H9 (cell line): ENCODE results near the gene PRDM2. TPM values are rescaled to one million over a fixed set of nuclear protein-coding genes. Genes with fewer than 3 reads are reported as not detected.

Experiments used
- DNase-seq: peaks from one replicate; pipeline ENCODE4 v3.0.0-alpha.2; 2017
- H2AFZ ChIP-seq: one replicate; pipeline ENCODE4 v1.6.1; 2013; ENCODE audit warnings: mild to moderate bottlenecking, low read length, control low read depth, moderate library complexity
- H2AK5ac ChIP-seq: 2 replicates; pipeline ENCODE4 v1.6.1; 2013; ENCODE audit warnings: low read length, control low read depth, mixed read lengths; ENCODE audit not compliant: insufficient read length
- H2BK120ac ChIP-seq: one replicate; pipeline ENCODE4 v1.6.1; 2013; ENCODE audit warnings: low read depth, mild to moderate bottlenecking, low read length, control low read depth, inconsistent platforms; ENCODE audit not compliant: poor library complexity, severe bottlenecking
- H2BK12ac ChIP-seq: 2 replicates; pipeline ENCODE4 v1.6.1; 2013; ENCODE audit warnings: low read length, control low read depth, mixed read lengths, low read depth; ENCODE audit not compliant: insufficient read length
- H2BK15ac ChIP-seq: 2 replicates; pipeline ENCODE4 v1.6.1; 2013; ENCODE audit warnings: low read depth, low read length, control low read depth
- H2BK20ac ChIP-seq: one replicate; pipeline ENCODE4 v1.6.1; 2013; ENCODE audit warnings: low read depth, mild to moderate bottlenecking, low read length, control low read depth, inconsistent platforms; ENCODE audit not compliant: poor library complexity, severe bottlenecking
- H2BK5ac ChIP-seq: 2 replicates; pipeline ENCODE4 v1.6.1; 2013; ENCODE audit warnings: low read length, control low read depth, mixed read lengths; ENCODE audit not compliant: insufficient read length
- H3K14ac ChIP-seq: 2 replicates; pipeline ENCODE4 v1.6.1; 2013; ENCODE audit warnings: low read length, control low read depth; ENCODE audit not compliant: insufficient read depth
- H3K18ac ChIP-seq: 2 replicates; pipeline ENCODE4 v1.6.1; 2013; ENCODE audit warnings: low read depth, mild to moderate bottlenecking, mixed read lengths, low read length, control low read depth; ENCODE audit not compliant: insufficient read length
- H3K23ac ChIP-seq: 2 replicates; pipeline ENCODE4 v1.6.1; 2013; ENCODE audit warnings: low read length, control low read depth, mixed read lengths, low read depth; ENCODE audit not compliant: insufficient read length
- H3K23me2 ChIP-seq: 2 replicates; pipeline ENCODE4 v1.6.1; 2013; ENCODE audit warnings: low read depth, mild to moderate bottlenecking, mixed read lengths, low read length, control low read depth; ENCODE audit not compliant: insufficient read length, poor library complexity, severe bottlenecking
- H3K27ac ChIP-seq: 2 replicates; pipeline ENCODE4 v1.5.1; 2013; ENCODE audit warnings: low read length, control low read depth, mixed read lengths, low read depth; ENCODE audit not compliant: insufficient read length
- H3K27me3 ChIP-seq: 2 replicates; pipeline ENCODE4 v1.6.1; 2013; ENCODE audit warnings: low read length, control low read depth, inconsistent platforms; ENCODE audit not compliant: insufficient read depth
- H3K4ac ChIP-seq: 2 replicates; pipeline ENCODE4 v1.6.1; 2013; ENCODE audit warnings: low read depth, mild to moderate bottlenecking, control low read depth, inconsistent platforms, low read length, moderate library complexity
- H3K4me1 ChIP-seq: 2 replicates; pipeline ENCODE4 v1.6.1; 2013; ENCODE audit warnings: low read length, control low read depth, inconsistent platforms; ENCODE audit not compliant: insufficient read depth
- H3K4me2 ChIP-seq: 2 replicates; pipeline ENCODE4 v1.6.1; 2013; ENCODE audit warnings: low read length, control low read depth, mixed read lengths; ENCODE audit not compliant: insufficient read length, insufficient read depth
- H3K56ac ChIP-seq: 2 replicates; pipeline ENCODE4 v1.6.1; 2013; ENCODE audit warnings: low read depth, mild to moderate bottlenecking, mixed read lengths, low read length, control low read depth; ENCODE audit not compliant: insufficient read length
- H3K79me1 ChIP-seq: 2 replicates; pipeline ENCODE4 v1.6.1; 2013; ENCODE audit warnings: low read depth, mild to moderate bottlenecking, moderate library complexity, low read length, control low read depth, inconsistent platforms; ENCODE audit not compliant: insufficient read depth, poor library complexity, severe bottlenecking
- H3K79me2 ChIP-seq: 2 replicates; pipeline ENCODE4 v1.6.1; 2013; ENCODE audit warnings: low read length, control low read depth, inconsistent platforms; ENCODE audit not compliant: insufficient read depth
- H3K9ac ChIP-seq: 2 replicates; pipeline ENCODE4 v1.6.1; 2013; ENCODE audit warnings: low read length, control low read depth, mixed read lengths; ENCODE audit not compliant: insufficient read length; ENCODE audit errors: extremely low read depth
- H3K9me3 ChIP-seq: one replicate; pipeline ENCODE4 v1.6.1; 2013; ENCODE audit warnings: low read depth, low read length, inconsistent platforms; ENCODE audit not compliant: control insufficient read depth
- H3T11ph ChIP-seq: one replicate; pipeline ENCODE4 v1.6.1; 2013; ENCODE audit warnings: mild to moderate bottlenecking, low read length, control low read depth, inconsistent platforms
- H4K20me1 ChIP-seq: one replicate; pipeline ENCODE4 v1.6.1; 2013; ENCODE audit not compliant: control insufficient read depth, insufficient read length, insufficient read depth
- H4K5ac ChIP-seq: 2 replicates; pipeline ENCODE4 v1.6.1; 2013; ENCODE audit warnings: low read depth, mild to moderate bottlenecking, mixed read lengths, low read length, control low read depth; ENCODE audit not compliant: insufficient read length
- H4K8ac ChIP-seq: replicated peaks from 2 replicates; pipeline ENCODE4 v1.6.1; 2013; ENCODE audit warnings: low read length, control low read depth, mixed read lengths, low read depth; ENCODE audit not compliant: insufficient read length
- H4K91ac ChIP-seq: 2 replicates; pipeline ENCODE4 v1.6.1; 2013; ENCODE audit warnings: low read depth, mild to moderate bottlenecking, moderate library complexity, mixed read lengths, low read length, control low read depth; ENCODE audit not compliant: insufficient read length
- H3K27ac Mint-ChIP-seq, 3 experiments: 2 replicates in 2 of 3; 3 replicates in 1 of 3; pipeline ENCODE4 v1.8.0; 2020 to 2021; ENCODE audit warnings: mixed read lengths in 3 of 3, mild to moderate bottlenecking in 1 of 3, moderate library complexity in 1 of 3
- H3K27me3 Mint-ChIP-seq: 2 replicates; pipeline ENCODE4 v1.8.0; 2021; ENCODE audit warnings: low read depth, mild to moderate bottlenecking, moderate library complexity, mixed read lengths
- H3K36me3 Mint-ChIP-seq, 3 experiments: 2 replicates in 2 of 3; 3 replicates in 1 of 3; pipeline ENCODE4 v1.8.0; 2020 to 2021; ENCODE audit warnings: low read depth in 3 of 3, mixed read lengths in 3 of 3; ENCODE audit not compliant: insufficient read depth in 1 of 3
- H3K4me1 Mint-ChIP-seq, 2 experiments: 2 replicates each; pipeline ENCODE4 v1.8.0; 2020; ENCODE audit warnings: mixed read lengths in 2 of 2
- H3K4me3 Mint-ChIP-seq, 2 experiments: 2 replicates in 1 of 2; 3 replicates in 1 of 2; pipeline ENCODE4 v1.8.0; 2020 to 2021; ENCODE audit warnings: mild to moderate bottlenecking in 2 of 2, mixed read lengths in 2 of 2, moderate library complexity in 1 of 2
- H3K9me3 Mint-ChIP-seq, 2 experiments: 2 replicates in 1 of 2; 3 replicates in 1 of 2; pipeline ENCODE4 v1.8.0; 2020; ENCODE audit warnings: mild to moderate bottlenecking in 2 of 2, mixed read lengths in 2 of 2, moderate library complexity in 1 of 2
- WGBS: extraction: QIAGEN DNeasy Blood & Tissue Kit; methylation state at CpG from one replicate; pipeline ENCODE4 v1.1.7; 2013; ENCODE audit warnings: missing lambda C conversion rate, low lambda C conversion rate, mixed read lengths; ENCODE audit not compliant: insufficient read length; ENCODE audit errors: extremely low coverage; 5-methylcytosine and 5-hydroxymethylcytosine counted together
- total RNA-seq: library from RNA; stranded (reverse); gene quantifications from 2 replicates; pipeline ENCODE4 v1.2.1, GENCODE V29; 2021
- TF ChIP-seq, protein P1 (sequence below): fragments of 200-600 bp; sonication (generic); conservative IDR thresholded peaks from 3 replicates; pipeline ENCODE4 v1.8.0; 2021; ENCODE audit warnings: antibody characterized with exemption, mild to moderate bottlenecking

The PRDM2 gene
- total RNA-seq, 1 experiment from 2014 or later: 24.5 TPM

DNA sequence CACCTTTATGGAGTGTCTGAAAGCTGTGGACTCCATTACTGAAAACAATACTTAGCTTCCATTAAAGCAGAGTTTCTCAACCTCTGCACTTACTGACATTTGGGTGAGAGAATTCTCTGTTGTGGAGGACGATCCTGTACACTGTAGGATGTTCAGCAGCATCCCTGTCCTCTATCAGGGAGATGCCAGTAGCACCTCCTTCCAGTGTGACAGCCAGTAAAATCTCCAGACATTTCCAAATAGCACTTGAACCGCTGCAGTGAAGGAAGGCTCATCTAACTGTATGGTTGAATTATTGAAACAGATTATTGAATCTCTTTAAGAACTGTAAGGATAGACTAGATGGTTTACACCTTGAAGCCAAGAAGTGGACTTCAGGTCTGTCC lies 3.1 kb downstream of the PRDM2 start:
- H3K79me1 ChIP-seq: peaks cover 4% of the 10 kb centered on the region
- no peaks in the 10 kb centered on the region for H4K20me1 ChIP-seq
- no peak overlapping the region for H3K27ac ChIP-seq
- no peak overlapping the region for H4K91ac ChIP-seq
- no peak overlapping the region for H2AK5ac ChIP-seq
- H2BK12ac ChIP-seq: no peak overlapping the region
- H3K4ac ChIP-seq: no peak overlapping the region
- no peak overlapping the region for H2BK120ac ChIP-seq
- H3K23me2 ChIP-seq: peaks cover 6% of the 10 kb centered on the region
- peaks cover 4 to 5% (median 4%) of the 10 kb centered on the region in 3 experiments; a peak in 6 of 7 replicates for H3K36me3 Mint-ChIP-seq
- H3K18ac ChIP-seq: no peak overlapping the region
- no peak overlapping the region for H2BK5ac ChIP-seq
- TF ChIP-seq, protein P1, sequence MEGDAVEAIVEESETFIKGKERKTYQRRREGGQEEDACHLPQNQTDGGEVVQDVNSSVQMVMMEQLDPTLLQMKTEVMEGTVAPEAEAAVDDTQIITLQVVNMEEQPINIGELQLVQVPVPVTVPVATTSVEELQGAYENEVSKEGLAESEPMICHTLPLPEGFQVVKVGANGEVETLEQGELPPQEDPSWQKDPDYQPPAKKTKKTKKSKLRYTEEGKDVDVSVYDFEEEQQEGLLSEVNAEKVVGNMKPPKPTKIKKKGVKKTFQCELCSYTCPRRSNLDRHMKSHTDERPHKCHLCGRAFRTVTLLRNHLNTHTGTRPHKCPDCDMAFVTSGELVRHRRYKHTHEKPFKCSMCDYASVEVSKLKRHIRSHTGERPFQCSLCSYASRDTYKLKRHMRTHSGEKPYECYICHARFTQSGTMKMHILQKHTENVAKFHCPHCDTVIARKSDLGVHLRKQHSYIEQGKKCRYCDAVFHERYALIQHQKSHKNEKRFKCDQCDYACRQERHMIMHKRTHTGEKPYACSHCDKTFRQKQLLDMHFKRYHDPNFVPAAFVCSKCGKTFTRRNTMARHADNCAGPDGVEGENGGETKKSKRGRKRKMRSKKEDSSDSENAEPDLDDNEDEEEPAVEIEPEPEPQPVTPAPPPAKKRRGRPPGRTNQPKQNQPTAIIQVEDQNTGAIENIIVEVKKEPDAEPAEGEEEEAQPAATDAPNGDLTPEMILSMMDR: no peak
- no peaks in the 10 kb centered on the region for H3K4me1 ChIP-seq
- no peak overlapping the region for H3K14ac ChIP-seq
- H3K27ac Mint-ChIP-seq: no peak overlapping the region
- DNase-seq: no peak
- peaks cover 34% of the 10 kb centered on the region for H3K27me3 Mint-ChIP-seq
- no peak overlapping the region for H4K5ac ChIP-seq
- H2BK20ac ChIP-seq: no peak overlapping the region
- H3K9ac ChIP-seq: no peak overlapping the region
- no CpG with 5 or more reads among the region's 2 CpGs for WGBS
- H3K56ac ChIP-seq: no peak overlapping the region
- peaks cover 4 to 12% of the 10 kb centered on the region in 2 experiments for H3K9me3 Mint-ChIP-seq
- peaks cover 1% of the 10 kb centered on the region; the same call in 1 of the 2 replicates for H3K79me2 ChIP-seq
- no peaks in the 10 kb centered on the region for H3K9me3 ChIP-seq
- H3T11ph ChIP-seq: no peak overlapping the region
- no peak overlapping the region for H3K4me2 ChIP-seq
- no peak overlapping the region for H3K4me3 Mint-ChIP-seq
- no peak overlapping the region for H4K8ac ChIP-seq
- H2AFZ ChIP-seq: no peak overlapping the region
- H3K27me3 ChIP-seq: peaks cover 5% of the 10 kb centered on the region; the same call in 1 of the 2 replicates
- H3K4me1 Mint-ChIP-seq: peaks cover 9 to 10% of the 10 kb centered on the region in 2 experiments
- no peak overlapping the region for H2BK15ac ChIP-seq
- H3K23ac ChIP-seq: no peak overlapping the region
